Calu3 (cell line): ENCODE results near the gene SLC35F5. TPM values are rescaled to one million over a fixed set of nuclear protein-coding genes. Genes with fewer than 3 reads are reported as not detected.
"Not testable (repeated sequence)": the region's sequence is repeated elsewhere in the genome, so short reads cannot be mapped to it uniquely, and the experiment has no call there.

Experiments
- BruUV-seq: library from RNA; stranded (reverse); fragments of 400-500 nt; replicated peaks from 2 replicates; lab custom pipeline; 2021; lab: Mats Ljungman, UMichigan
- CTCF ChIA-PET: fragments of 300-600 bp; sonication (Branson Sonifier 250); formaldehyde crosslinking; loops from one replicate; lab custom pipeline; 2022; ENCODE audit warnings: antibody characterized with exemption; lab: Charles Lee
- DNase-seq: peaks from one replicate; pipeline ENCODE4 v3.0.0; 2022
- H3K27ac Mint-ChIP-seq: one replicate; pipeline ENCODE4 v1.8.0; 2022; ENCODE audit warnings: mixed read lengths; ENCODE audit not compliant: unreplicated experiment
- H3K27me3 Mint-ChIP-seq: one replicate; pipeline ENCODE4 v1.8.0; 2022; ENCODE audit warnings: mixed read lengths; ENCODE audit not compliant: unreplicated experiment
- H3K36me3 Mint-ChIP-seq: one replicate; pipeline ENCODE4 v1.8.0; 2022; ENCODE audit warnings: mild to moderate bottlenecking, moderate library complexity, mixed read lengths; ENCODE audit not compliant: insufficient read depth, unreplicated experiment
- H3K4me1 Mint-ChIP-seq: one replicate; pipeline ENCODE4 v1.8.0; 2022; ENCODE audit warnings: mild to moderate bottlenecking, low read depth, mixed read lengths; ENCODE audit not compliant: unreplicated experiment
- H3K4me3 Mint-ChIP-seq: one replicate; pipeline ENCODE4 v1.8.0; 2022; ENCODE audit warnings: mild to moderate bottlenecking, low read depth, moderate library complexity, mixed read lengths; ENCODE audit not compliant: unreplicated experiment
- H3K9me3 Mint-ChIP-seq: one replicate; pipeline ENCODE4 v1.8.0; 2022; ENCODE audit warnings: low read depth, mixed read lengths; ENCODE audit not compliant: unreplicated experiment
- CTCF ChIP-seq: fragments of 200-600 bp; IDR thresholded peaks from one replicate; pipeline ENCODE4 v1.8.0; 2022; ENCODE audit warnings: antibody characterized with exemption; ENCODE audit not compliant: unreplicated experiment
- intact Hi-C: fragments of 100-400 bp; cut with micrococcal nuclease; formaldehyde crosslinking; loops from one replicate; pipeline ENCODE4 v1.10.0; 2022; ENCODE audit not compliant: unreplicated experiment
- total RNA-seq: library from RNA; stranded (reverse); gene quantifications from 2 replicates; pipeline ENCODE4 v1.2.3, GENCODE V29; 2022

The SLC35F5 gene
- total RNA-seq, 1 experiment from 2014 or later: 95.1 TPM

- peaks cover 6% of the 10 kb centered on the region for H3K36me3 Mint-ChIP-seq
- H3K27me3 Mint-ChIP-seq: no peaks in the 10 kb centered on the region
- intact Hi-C loops: no loop called here
- DNase-seq: no peak
- H3K9me3 Mint-ChIP-seq: no peaks in the 10 kb centered on the region
- no TSS peak for BruUV-seq
- no peak for TF ChIP-seq CTCF
- no peaks in the 10 kb centered on the region for H3K4me1 Mint-ChIP-seq
- no peak overlapping the region for H3K4me3 Mint-ChIP-seq
- H3K27ac Mint-ChIP-seq: no peak overlapping the region
- CTCF ChIA-PET: no interaction called here
Measured at GRCh38 chr2:113697516-113697915, 58.9 kb downstream of the SLC35F5 start.

GRCh38 chr2:113694438-113694837 lies 62.0 kb downstream of the SLC35F5 start:
- H3K4me1 Mint-ChIP-seq: no peaks in the 10 kb centered on the region
- intact Hi-C loops: no loop called here
- TF ChIP-seq CTCF: no peak
- BruUV-seq: no TSS peak
- H3K9me3 Mint-ChIP-seq: no peaks in the 10 kb centered on the region
- H3K27ac Mint-ChIP-seq: no peak overlapping the region
- DNase-seq: no peak
- no peaks in the 10 kb centered on the region for H3K36me3 Mint-ChIP-seq
- H3K27me3 Mint-ChIP-seq: no peaks in the 10 kb centered on the region
- CTCF ChIA-PET: interaction anchor here (0.7 kb wide), 1 partner anchor 14 kb away, joined by 4 read pairs; no protein-coding TSS in a partner anchor
- H3K4me3 Mint-ChIP-seq: no peak overlapping the region

- intact Hi-C loops: no loop called here
- Mint-ChIP-seq H3K9me3 (no peaks in the 10 kb centered on the region), H3K4me3 (no peak overlapping the region), H3K4me1 (no peaks in the 10 kb centered on the region), H3K36me3 (no peaks in the 10 kb centered on the region), H3K27me3 (no peaks in the 10 kb centered on the region), H3K27ac (no peak overlapping the region)
- no peak for DNase-seq
- BruUV-seq: no TSS peak
- CTCF ChIA-PET: no interaction called here
- TF ChIP-seq CTCF: no peak
Measured at GRCh38 chr2:113692698-113693428, 63.6 kb downstream of the SLC35F5 start.

GRCh38 chr2:113690871-113691270 lies 65.6 kb downstream of the SLC35F5 start:
- H3K4me1 Mint-ChIP-seq, H3K27ac Mint-ChIP-seq, H3K36me3 Mint-ChIP-seq, H3K27me3 Mint-ChIP-seq, H3K4me3 Mint-ChIP-seq, BruUV-seq, CTCF ChIA-PET, DNase-seq, H3K9me3 Mint-ChIP-seq, intact Hi-C loops: not testable (repeated sequence)

GRCh38 chr2:113686537-113686936 lies 69.9 kb downstream of the SLC35F5 start:
- no peak overlapping the region for H3K4me3 Mint-ChIP-seq
- no peaks in the 10 kb centered on the region for H3K36me3 Mint-ChIP-seq
- CTCF ChIA-PET: no interaction called here
- H3K27me3 Mint-ChIP-seq: no peaks in the 10 kb centered on the region
- H3K4me1 Mint-ChIP-seq: no peaks in the 10 kb centered on the region
- intact Hi-C loops: no loop called here
- BruUV-seq: no TSS peak
- no peak overlapping the region for H3K27ac Mint-ChIP-seq
- no peak for TF ChIP-seq CTCF
- H3K9me3 Mint-ChIP-seq: no peaks in the 10 kb centered on the region
- no peak for DNase-seq
